ENCODE results near the gene RHOF.

RHOF gene, protein sequence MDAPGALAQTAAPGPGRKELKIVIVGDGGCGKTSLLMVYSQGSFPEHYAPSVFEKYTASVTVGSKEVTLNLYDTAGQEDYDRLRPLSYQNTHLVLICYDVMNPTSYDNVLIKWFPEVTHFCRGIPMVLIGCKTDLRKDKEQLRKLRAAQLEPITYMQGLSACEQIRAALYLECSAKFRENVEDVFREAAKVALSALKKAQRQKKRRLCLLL

DNA sequence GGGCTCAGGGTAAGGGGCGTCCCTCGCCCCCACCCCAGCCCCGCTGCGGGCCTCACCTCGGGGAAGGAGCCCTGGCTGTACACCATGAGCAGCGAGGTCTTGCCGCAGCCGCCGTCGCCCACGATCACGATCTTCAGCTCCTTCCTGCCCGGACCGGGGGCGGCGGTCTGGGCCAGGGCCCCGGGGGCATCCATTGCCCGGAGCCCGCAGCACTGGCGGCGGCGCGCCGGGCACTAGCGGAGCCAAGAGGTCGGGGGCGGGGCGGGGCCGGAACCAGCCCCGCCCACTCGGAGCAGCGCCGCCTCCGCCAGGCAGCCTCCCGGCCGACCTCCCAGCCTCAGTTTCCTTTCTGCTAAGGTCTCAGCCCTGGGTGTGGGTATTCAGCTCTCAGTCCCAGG, at the start of gene RHOF:
Gene RHOF (minus strand): TSS at position 249 of the 398 bp plus-strand sequence. CDS start 55 bp downstream, at position 194.
- TF ChIP-seq, protein P1, sequence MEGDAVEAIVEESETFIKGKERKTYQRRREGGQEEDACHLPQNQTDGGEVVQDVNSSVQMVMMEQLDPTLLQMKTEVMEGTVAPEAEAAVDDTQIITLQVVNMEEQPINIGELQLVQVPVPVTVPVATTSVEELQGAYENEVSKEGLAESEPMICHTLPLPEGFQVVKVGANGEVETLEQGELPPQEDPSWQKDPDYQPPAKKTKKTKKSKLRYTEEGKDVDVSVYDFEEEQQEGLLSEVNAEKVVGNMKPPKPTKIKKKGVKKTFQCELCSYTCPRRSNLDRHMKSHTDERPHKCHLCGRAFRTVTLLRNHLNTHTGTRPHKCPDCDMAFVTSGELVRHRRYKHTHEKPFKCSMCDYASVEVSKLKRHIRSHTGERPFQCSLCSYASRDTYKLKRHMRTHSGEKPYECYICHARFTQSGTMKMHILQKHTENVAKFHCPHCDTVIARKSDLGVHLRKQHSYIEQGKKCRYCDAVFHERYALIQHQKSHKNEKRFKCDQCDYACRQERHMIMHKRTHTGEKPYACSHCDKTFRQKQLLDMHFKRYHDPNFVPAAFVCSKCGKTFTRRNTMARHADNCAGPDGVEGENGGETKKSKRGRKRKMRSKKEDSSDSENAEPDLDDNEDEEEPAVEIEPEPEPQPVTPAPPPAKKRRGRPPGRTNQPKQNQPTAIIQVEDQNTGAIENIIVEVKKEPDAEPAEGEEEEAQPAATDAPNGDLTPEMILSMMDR (IDR thresholded peaks at IDR 0.05; ENCODE audit: low read depth, low read length, missing control alignments) = no peak
- in situ Hi-C loops (cut with HindIII; ENCODE audit: low sequenced_read_pairs) = no loop called here
- peak within 1 kb of the TSS; percentile 41 for H3K4me3 ChIP-seq (ENCODE audit: low read depth, low read length)
- no peak for DNase-seq (ENCODE audit: low read depth)

DNA sequence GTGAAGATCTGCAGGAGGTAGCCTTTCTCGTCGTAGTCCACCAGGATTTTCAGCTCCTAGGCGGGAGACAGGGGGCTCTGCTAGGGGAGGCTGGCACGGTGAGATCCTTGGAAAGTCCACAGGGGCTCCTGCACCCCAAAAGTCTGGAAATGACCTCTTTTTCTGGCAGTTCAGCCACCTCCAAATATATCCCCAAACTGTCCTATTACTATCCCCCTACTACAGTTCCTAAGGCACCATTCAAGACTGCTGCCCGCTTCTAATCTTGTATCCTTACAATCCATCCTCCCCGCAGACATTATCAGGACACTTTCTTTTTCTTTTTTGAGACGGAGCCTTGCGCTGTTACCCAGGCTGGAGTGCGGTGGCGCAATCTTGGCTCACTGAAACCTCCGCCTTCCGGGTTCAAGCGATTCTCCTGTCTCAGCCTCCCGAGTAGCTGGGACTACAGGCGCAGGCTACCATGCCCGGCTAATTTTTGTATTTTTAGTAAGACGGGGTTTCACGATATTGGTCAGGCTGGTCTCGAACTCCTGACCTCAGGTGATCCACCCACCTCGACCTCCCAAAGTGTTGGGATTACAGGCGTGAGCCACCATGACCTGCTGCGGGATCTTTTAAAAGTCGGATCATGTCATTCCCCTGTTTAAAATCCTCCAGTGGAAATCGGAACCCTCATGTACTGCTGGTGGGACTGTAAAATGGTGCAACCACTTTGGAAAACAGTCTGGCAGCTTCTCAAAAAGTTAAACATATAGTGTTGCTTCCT, 46.7 kb upstream of the RHOF start:
- no peak for DNase-seq (ENCODE audit: low read depth)
- TF ChIP-seq, protein P1 (IDR thresholded peaks at IDR 0.05; ENCODE audit: low read depth, low read length, missing control alignments) = no peak
- H3K4me3 ChIP-seq (ENCODE audit: low read depth, low read length) = peak overlapping the region; percentile 63
- in situ Hi-C loops (cut with HindIII; ENCODE audit: low sequenced_read_pairs) = no loop called here

DNA sequence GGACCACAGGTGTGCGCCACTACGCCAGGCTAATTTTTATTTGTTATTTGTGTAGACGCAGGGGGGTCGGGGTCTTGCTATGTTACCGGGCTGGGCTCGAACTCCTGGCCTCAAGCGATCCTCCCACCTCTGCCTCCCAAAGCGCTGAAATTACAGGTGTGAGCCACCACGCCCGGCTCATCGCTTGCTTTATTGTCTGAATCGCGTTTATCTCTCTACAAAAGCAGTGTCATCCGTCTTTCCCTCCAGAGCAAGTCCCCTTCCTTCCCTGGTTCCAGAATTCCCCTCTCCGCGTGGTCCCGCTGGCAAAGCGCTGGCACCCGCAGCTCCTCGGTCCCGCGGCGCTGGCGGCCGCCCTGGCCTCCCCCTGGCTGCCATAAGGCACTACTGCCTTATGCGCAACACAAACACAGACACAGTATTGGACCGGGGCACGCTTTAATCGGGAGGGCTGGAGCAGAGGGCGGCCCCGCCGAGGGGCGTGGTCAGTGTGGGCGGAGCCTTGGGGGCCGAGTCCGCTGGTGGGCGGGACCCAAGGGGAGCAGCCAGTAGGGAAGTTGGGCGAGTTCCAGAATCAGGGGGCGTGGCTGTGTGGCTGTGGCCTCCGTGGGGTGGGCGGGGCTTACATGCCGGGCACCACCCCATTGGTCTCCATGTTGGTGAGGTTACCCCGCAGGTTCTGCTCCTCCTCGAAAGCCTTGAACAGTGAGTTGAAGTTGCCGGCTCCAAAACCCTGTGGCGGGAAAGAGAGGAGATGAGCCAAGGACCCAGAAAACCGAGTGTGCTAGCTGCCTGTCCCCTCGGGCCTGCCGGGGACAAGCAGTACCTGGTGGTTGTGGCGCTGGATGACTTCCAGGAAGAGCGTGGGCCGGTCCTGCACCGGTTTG, 45.9 kb upstream of the RHOF start:
- H3K4me3 ChIP-seq (ENCODE audit: low read depth, low read length) = peak overlapping the region; percentile 63
- peak; percentile 93 for DNase-seq (ENCODE audit: low read depth)
- in situ Hi-C loops (cut with HindIII; ENCODE audit: low sequenced_read_pairs) = no loop called here
- TF ChIP-seq, protein P1 (IDR thresholded peaks at IDR 0.05; ENCODE audit: low read depth, low read length, missing control alignments) = peak; percentile 36

DNA sequence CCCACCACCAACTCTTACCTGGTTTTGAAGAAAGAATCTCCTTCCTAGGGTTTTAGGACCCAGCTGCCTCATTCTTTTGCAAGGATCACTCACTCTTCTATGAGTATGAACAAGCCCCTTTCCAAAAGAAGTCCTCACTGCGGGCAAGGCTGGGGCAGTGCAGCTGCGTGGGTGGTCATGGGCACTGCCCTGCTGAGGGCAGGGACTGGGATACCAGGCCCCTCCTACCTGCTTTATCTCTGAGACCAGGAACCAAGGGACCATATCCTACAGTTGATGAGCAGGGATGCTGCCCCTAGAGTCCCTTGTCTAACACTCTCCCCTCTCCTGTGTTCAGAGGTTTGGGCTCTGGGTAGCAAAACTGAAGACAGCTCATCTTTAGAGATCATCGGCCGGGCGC, 44.6 kb upstream of the RHOF start:
- no peak for DNase-seq (ENCODE audit: low read depth)
- H3K4me3 ChIP-seq (ENCODE audit: low read depth, low read length) = no peak overlapping the region
- in situ Hi-C loops (cut with HindIII; ENCODE audit: low sequenced_read_pairs) = no loop called here
- TF ChIP-seq, protein P1 (IDR thresholded peaks at IDR 0.05; ENCODE audit: low read depth, low read length, missing control alignments) = no peak

DNA sequence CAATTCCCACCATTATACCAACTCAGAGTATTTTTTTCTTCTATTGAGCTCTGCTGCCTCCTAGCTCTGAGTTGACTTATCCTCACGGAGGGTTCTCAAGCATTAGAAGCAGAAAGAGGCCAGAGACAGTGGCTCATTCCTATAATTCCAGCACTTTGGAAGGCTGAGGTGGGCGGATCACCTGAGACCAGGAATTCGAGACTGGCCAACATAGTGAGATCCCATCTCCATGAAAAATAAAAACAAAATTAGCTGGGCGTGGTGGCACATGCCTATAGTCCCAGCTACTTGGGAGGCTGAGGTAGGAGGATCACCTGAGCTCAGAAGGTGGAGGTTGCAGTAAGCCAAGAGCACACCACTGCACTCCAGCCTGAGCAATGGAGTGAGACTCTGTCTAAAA, 44.2 kb upstream of the RHOF start:
- TF ChIP-seq, protein P1 (IDR thresholded peaks at IDR 0.05; ENCODE audit: low read depth, low read length, missing control alignments) = peak; percentile 22
- DNase-seq (ENCODE audit: low read depth) = no peak
- in situ Hi-C loops (cut with HindIII; ENCODE audit: low sequenced_read_pairs) = no loop called here
- H3K4me3 ChIP-seq (ENCODE audit: low read depth, low read length) = no peak overlapping the region

DNA sequence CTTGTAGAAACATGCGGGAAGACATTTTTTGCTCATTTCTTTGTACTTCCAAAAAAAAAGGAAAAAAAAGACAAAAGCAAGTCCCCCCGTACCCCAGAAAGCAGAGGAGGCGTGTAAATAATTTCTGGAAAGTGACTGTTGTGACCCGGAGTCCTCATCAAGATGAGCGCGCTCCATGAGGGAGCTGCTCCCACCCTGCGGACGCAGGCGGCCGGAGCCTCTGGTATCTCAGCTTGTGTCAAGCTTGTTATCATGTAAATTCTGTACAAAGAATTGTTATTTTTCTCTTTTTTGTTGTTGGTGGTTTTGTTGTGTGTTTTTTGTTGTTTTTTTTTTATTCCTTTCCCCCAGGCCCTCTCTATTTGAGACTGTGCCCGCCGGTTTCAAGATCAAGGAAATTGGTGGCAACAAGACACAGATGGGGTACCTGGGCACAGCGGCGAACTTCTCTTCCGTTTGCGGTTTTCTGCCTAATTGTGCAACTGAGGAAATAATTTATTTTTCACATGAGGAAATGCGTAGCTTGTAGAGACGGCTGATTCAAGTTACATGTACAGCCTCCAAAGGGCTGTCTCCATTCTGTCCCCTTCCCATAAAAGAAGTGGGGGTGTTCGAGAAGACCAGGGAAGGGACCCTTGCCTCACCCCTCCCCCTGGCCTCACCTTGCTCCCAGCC, 38.2 kb upstream of the RHOF start:
- in situ Hi-C loops (cut with HindIII; ENCODE audit: low sequenced_read_pairs) = no loop called here
- H3K4me3 ChIP-seq (ENCODE audit: low read depth, low read length) = no peak overlapping the region
- no peak for DNase-seq (ENCODE audit: low read depth)
- TF ChIP-seq, protein P1 (IDR thresholded peaks at IDR 0.05; ENCODE audit: low read depth, low read length, missing control alignments) = no peak
